Thymus (tissue), 11 donors: Measurements from ENCODE around the gene CCDC141. TPM values are rescaled to one million over a fixed set of nuclear protein-coding genes. Genes with fewer than 3 reads are reported as not detected.

Source experiments
- DNase-seq, 9 donors: peaks; one replicate each; pipeline ENCODE4 v3.0.0-alpha.2; 2013; ENCODE audit warnings: low spot score in 9 of 9, low read depth in 6 of 9, missing footprints in 1 of 9
- H3K27ac ChIP-seq, 2 donors: one replicate each; pipeline ENCODE4 v1.5.1; 2013; ENCODE audit warnings: control low read depth in 1 of 2, low read depth in 1 of 2, low read length in 1 of 2, mild to moderate bottlenecking in 1 of 2, moderate library complexity in 1 of 2
- H3K27me3 ChIP-seq, 2 donors: one replicate each; pipeline ENCODE4 v1.5.1; 2013; ENCODE audit warnings: low read length in 1 of 2; ENCODE audit not compliant: control insufficient read depth in 2 of 2, insufficient read depth in 1 of 2
- H3K36me3 ChIP-seq, 2 donors: one replicate each; pipeline ENCODE4 v1.5.1; 2013; ENCODE audit warnings: low read length in 1 of 2, mild to moderate bottlenecking in 1 of 2, moderate library complexity in 1 of 2; ENCODE audit not compliant: control insufficient read depth in 2 of 2, insufficient read depth in 2 of 2
- H3K4me1 ChIP-seq, 2 donors: one replicate each; pipeline ENCODE4 v1.5.1; 2013; ENCODE audit warnings: low read length in 2 of 2; ENCODE audit not compliant: control insufficient read depth in 2 of 2, insufficient read depth in 2 of 2
- H3K4me3 ChIP-seq, 2 donors: one replicate each; pipeline ENCODE4 v1.5.1; 2013; ENCODE audit warnings: low read length in 2 of 2, control low read depth in 1 of 2, mild to moderate bottlenecking in 1 of 2
- H3K9me3 ChIP-seq, 2 donors: one replicate each; pipeline ENCODE4 v1.5.1; 2013; ENCODE audit warnings: low read length in 1 of 2, mild to moderate bottlenecking in 1 of 2; ENCODE audit not compliant: control insufficient read depth in 2 of 2, insufficient read depth in 1 of 2
- WGBS: extraction: QIAGEN DNeasy Blood & Tissue Kit; methylation state at CpG from one replicate; pipeline ENCODE4 v1.1.7; 2013; 5-methylcytosine and 5-hydroxymethylcytosine counted together
- polyA plus RNA-seq: library from polyadenylated mRNA; stranded (reverse); fragments of 200-250 nt; gene quantifications from one replicate; pipeline ENCODE4 v1.2.3, GENCODE V29; 2013
- total RNA-seq: library from RNA; stranded (reverse); fragments of 120-200 nt; gene quantifications from one replicate; pipeline ENCODE4 v1.2.4, GENCODE V29; 2013
- donor health status: healthy.

CCDC141 gene
- total and polyA plus RNA-seq, 2 donors, result 0.84 to 5.8 TPM

GRCh38 chr2:178934571-178934970 lies 115.4 kb downstream of the CCDC141 start:
- no peaks in the 10 kb centered on the region for H3K4me1 ChIP-seq
- no peaks in the 10 kb centered on the region for H3K27me3 ChIP-seq
- H3K27ac ChIP-seq, result no peak overlapping the region
- DNase-seq, result no peak
- no peaks in the 10 kb centered on the region for H3K36me3 ChIP-seq
- no peaks in the 10 kb centered on the region for H3K9me3 ChIP-seq
- no peak overlapping the region for H3K4me3 ChIP-seq

- Histone ChIP-seq H3K4me1 (no peaks in the 10 kb centered on the region), H3K27me3 (no peaks in the 10 kb centered on the region), H3K27ac (no peak overlapping the region), H3K4me3 (no peak overlapping the region), H3K9me3 (no peaks in the 10 kb centered on the region), H3K36me3 (no peaks in the 10 kb centered on the region)
- WGBS, result 92% methylated on average over 3 of the region's 3 CpGs
- no peak for DNase-seq
These were observed 116.4 kb downstream of the CCDC141 start for GRCh38 chr2:178933493-178933892.

GRCh38 chr2:178928077-178928476 lies 121.9 kb downstream of the CCDC141 start:
- Histone ChIP-seq H3K9me3 (no peaks in the 10 kb centered on the region), H3K36me3 (no peaks in the 10 kb centered on the region), H3K27me3 (no peaks in the 10 kb centered on the region), H3K27ac (no peak overlapping the region), H3K4me1 (no peaks in the 10 kb centered on the region), H3K4me3 (no peak overlapping the region)
- no peak for DNase-seq
- 95% methylated on average over 4 of the region's 4 CpGs for WGBS

GRCh38 chr2:178927173-178927572 lies 122.8 kb downstream of the CCDC141 start:
- H3K4me3 ChIP-seq, result no peak overlapping the region
- 74% methylated on average over 7 of the region's 7 CpGs for WGBS
- no peaks in the 10 kb centered on the region for H3K36me3 ChIP-seq
- DNase-seq, result no peak
- H3K9me3 ChIP-seq, result no peaks in the 10 kb centered on the region
- H3K27me3 ChIP-seq, result no peaks in the 10 kb centered on the region
- no peaks in the 10 kb centered on the region for H3K4me1 ChIP-seq
- H3K27ac ChIP-seq, result no peak overlapping the region

- no peak for DNase-seq
- H3K4me3 ChIP-seq, result no peak overlapping the region
- H3K27me3 ChIP-seq, result no peaks in the 10 kb centered on the region
- no peak overlapping the region for H3K27ac ChIP-seq
- no peaks in the 10 kb centered on the region for H3K9me3 ChIP-seq
- no peaks in the 10 kb centered on the region for H3K36me3 ChIP-seq
- WGBS, result 90% methylated on average over 1 of the region's 1 CpG
- no peaks in the 10 kb centered on the region for H3K4me1 ChIP-seq
These were observed 125.1 kb downstream of the CCDC141 start for GRCh38 chr2:178924817-178925216.

GRCh38 chr2:178923546-178923945 lies 126.4 kb downstream of the CCDC141 start:
- Histone ChIP-seq H3K4me1 (no peaks in the 10 kb centered on the region), H3K36me3 (no peaks in the 10 kb centered on the region), H3K27ac (no peak overlapping the region), H3K9me3 (no peaks in the 10 kb centered on the region), H3K27me3 (no peaks in the 10 kb centered on the region), H3K4me3 (no peak overlapping the region)
- no peak for DNase-seq
- WGBS, result 98% methylated on average over 8 of the region's 8 CpGs

GRCh38 chr2:178920916-178921513 lies 128.9 kb downstream of the CCDC141 start:
- H3K36me3 ChIP-seq, result no peaks in the 10 kb centered on the region
- no peak overlapping the region for H3K4me3 ChIP-seq
- no peak overlapping the region for H3K27ac ChIP-seq
- H3K27me3 ChIP-seq, result no peaks in the 10 kb centered on the region
- 97% methylated on average over 3 of the region's 3 CpGs for WGBS
- H3K4me1 ChIP-seq, result no peaks in the 10 kb centered on the region
- no peak for DNase-seq
- no peaks in the 10 kb centered on the region for H3K9me3 ChIP-seq

GRCh38 chr2:178917555-178917954 lies 132.4 kb downstream of the CCDC141 start:
- no peaks in the 10 kb centered on the region for H3K4me1 ChIP-seq
- no peak overlapping the region for H3K27ac ChIP-seq
- no peaks in the 10 kb centered on the region for H3K36me3 ChIP-seq
- no peak for DNase-seq
- no peaks in the 10 kb centered on the region for H3K27me3 ChIP-seq
- WGBS, result 93% methylated on average over 4 of the region's 4 CpGs
- no peaks in the 10 kb centered on the region for H3K9me3 ChIP-seq
- H3K4me3 ChIP-seq, result no peak overlapping the region

GRCh38 chr2:178915423-178916173 lies 134.3 kb downstream of the CCDC141 start:
- H3K9me3 ChIP-seq, result no peaks in the 10 kb centered on the region
- 72% methylated on average over 2 of the region's 2 CpGs for WGBS
- no peak for DNase-seq
- H3K4me3 ChIP-seq, result no peak overlapping the region
- no peaks in the 10 kb centered on the region for H3K36me3 ChIP-seq
- no peaks in the 10 kb centered on the region for H3K27me3 ChIP-seq
- H3K27ac ChIP-seq, result no peak overlapping the region
- no peaks in the 10 kb centered on the region for H3K4me1 ChIP-seq
